Nucleus accumbens (tissue), 56 donors: ENCODE measurements around the gene TEX19.
A peak's percentile ranks its signal among the peaks of the same experiment; 100 is the strongest.

Experiments used
- DNase-seq, 56 donors: peaks; one replicate each; lab custom pipeline; 2025; lab: John Stamatoyannopoulos, UW

Gene TEX19

DNA sequence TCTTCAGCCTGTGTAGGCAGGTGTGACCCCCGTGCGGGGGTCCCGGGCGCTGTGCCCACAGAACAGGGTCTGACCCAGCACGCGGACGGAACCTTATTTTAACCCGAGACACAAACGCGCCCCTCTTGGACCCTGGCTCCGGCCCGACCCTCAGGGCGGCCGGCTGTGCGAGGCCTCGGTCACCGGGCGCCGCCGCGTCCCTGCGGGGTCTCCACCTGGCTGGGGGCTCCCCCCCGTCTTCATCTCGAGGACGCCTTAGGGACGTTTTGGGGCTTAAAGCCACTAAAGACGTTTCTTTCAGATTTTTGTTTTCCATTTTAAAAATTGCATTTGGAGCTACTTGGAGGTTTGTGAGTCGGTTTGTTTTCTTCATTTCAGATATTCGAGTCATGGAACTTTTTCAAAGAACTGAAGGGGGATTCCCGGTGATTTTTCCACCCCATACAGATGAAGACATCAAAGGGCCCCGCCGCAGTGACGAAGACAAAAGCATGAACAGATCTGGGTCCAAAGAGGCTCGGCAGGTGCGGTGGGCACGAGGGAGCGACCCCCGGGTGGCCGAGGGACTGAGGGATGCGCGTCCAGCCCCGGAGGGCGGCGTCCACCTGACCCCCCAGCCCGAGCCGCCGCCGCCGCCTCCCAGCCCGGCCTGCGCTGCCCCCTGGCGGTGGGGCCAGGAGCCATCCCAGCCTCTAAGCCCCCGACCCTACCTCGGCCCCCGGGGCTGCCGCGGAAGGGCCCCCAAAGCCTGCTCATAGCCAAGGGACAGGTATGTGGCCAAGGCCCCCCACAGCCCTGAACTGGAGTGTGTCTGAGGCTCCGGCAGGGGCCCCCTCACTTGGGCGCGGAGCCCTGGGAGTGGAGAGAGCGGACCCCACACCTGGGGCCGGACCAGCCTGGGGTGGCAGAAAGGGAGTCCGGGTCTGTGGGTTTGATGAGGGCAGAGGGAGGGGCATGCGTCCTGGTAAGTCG, 37.8 kb upstream of the TEX19 start:
- peak in 8 of 56 donors; percentile 4 to 42 (median 13) for DNase-seq

DNA sequence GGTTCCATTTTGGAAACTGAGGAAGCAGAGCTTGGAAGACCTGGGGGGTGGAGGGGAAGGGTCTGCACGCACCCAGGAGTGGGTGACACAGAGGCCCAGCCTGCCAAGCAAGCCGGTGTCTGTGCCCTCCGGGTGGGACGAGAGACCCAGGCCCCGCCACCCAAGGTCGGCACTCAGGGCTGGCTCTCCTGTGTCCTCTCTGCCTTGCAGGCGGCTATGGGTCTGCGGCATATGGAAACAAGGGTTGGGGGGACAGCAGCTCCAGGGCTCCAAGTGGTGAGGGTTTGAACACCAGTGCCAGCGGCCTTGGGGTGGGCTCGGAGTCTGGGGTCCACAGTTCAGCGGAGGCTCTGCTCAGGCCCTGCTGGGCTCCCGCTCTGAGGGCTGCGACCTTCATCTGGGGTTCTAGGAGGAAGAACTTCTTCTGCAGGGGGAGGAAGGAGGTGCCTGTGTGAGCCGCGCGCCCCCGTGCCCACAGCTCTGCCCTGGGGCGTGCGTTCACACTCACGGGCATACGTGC, 37.0 kb upstream of the TEX19 start:
- no peak for DNase-seq

DNA sequence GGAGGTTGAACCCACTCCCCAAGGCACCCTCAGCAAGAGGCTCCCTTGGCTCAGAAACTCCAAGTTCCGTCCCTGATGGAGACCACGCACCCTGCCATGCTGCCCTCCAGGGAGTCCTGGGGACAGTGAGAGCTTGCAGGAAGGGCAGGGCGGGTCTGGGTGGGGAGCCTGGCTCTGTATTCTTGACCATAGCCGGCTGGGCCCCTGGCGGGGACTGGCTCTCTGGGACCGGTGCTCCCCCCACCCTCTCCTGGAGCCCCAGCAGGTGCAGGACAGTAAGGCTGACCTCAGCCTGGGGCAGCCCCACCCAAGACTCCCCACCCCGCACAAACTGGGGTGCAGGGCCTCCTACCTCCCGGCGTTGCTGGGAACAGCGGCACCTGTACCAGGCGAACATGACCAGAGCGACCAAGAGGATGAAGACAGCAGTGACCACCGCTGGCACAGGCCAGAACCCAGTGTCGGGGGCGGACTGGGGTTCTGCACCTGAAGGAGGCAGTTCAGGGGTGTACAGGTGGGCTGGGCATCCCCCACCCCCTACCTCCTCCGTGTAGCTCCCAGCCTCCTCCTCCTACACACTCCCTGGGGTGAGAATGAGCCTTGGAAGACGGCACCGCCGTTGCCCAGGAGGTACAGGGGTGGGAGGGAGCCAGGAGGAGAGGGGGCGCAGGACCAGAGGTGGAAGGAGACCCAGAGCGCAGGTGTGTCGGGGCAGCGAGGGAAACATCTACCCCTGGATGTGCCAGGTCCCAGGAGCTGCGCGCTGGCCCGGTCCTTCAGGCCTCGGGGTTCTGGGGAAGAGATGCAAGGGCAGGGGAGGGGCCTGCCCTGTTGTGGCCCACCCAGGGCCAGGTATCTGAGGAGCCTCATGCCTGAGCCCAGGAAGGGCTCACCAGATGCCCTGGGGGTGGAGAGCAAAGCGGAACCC, 36.3 kb upstream of the TEX19 start:
- no peak for DNase-seq

DNA sequence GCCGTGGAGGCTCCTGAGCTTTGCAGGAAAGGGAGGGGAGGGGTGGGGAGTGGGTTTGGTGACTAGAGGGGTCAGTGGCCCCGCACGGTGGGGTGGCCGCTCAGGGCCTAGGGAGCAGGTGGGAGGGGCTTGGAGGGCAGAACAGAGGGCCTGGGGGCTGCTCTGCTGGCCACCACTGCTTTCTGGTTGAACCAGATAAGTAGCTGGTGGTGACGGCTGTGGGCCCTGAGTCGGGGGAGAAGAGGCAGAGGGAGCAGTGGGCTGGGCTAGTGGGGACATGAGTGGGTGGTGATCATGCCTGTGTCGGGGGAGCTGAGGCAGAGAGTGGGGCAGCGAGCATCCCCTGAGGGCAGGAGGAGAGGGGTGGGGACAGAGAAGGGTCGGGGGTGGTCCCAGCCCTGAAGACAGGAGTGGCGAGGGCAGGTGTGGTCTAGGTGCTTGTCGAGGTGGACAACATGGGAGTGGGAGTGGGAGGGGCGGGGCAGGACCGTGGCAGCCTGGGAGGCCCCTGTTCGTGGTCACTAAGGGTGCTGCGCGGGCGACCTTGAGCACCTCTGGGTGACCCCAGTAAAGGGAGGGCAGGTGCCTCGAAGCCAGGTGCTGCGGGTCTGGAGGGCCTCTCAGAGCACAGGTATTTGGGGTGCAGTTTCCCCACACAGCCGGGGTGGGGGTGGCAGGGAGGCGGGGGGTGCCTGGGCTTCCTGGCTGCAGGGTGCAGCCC, 35.4 kb upstream of the TEX19 start:
- DNase-seq: no peak

DNA sequence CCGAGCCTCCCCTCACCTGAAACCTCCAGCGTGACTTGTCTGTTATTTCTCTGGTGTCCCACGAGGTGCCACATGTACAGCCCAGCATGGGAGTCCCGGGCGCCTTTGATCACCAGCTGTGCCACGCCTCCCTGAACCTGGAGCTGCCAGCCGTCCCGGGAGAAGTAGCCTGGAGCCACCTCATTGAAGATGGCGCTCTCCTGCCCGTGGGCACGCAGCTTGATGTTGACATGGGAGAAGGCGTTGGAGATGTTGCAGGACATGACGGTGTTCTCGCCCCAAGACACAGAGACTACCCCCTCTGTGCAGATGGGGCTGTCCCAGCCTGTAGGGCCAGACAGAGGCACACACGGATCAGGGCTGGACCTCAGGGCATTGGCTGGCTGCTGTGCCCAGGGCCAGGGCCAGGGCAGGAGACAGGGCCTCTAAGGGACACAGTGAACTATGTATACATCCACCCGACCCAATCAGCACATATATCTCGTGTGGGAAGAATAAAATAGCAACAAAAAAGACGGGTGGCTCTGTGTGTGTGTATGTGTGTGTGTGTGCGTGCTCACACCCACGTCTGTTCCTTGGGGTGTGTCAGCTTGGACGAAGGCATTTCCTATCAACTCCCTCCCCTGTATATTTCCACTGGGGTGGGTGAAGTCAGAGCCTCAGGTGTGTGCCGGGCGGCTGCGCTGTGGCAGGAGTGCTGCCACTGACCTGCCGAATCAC, 34.3 kb upstream of the TEX19 start:
- DNase-seq: no peak

DNA sequence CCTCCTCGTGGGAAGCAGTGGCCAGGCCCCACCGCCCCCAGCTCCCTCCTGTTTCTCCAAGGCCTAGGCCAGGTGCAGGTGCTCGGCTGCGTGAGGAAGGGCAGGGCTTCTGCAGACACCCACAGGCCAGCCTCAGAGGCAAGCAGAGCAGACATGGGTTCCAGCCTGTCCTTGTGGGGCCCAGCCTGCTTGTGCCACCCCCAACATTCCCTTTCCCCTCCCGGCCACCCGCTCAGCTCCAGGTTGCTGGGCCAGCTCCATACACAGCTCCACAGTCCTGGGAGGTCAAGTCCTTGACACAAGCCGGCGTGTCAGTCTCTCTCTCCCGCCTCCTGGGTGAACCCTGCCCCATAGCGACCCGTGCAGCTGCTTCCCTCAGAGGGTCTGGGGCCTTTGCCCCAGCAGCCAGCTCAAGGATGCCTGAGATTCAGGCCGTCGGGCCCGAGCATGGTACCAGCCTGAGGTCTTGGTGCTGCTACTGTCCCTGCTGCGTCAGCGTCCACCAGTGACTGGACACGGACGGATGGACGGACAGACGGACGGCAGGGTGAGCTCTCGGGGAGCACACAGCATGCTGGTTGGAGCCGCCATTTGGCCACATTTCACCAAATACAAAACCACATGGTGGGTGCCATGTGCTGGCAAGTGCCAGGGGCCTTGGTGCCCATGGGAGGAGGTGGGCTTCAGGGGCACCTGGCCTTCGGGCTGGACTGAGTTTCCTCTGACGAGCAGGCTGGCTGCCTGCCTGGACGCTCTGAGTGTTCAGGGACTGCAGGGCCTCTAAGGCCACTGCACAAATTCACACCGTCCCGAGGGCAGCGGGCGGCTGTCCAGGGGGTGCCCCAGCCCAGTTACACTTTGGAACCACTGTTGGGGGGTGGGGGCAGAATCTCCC, 33.5 kb upstream of the TEX19 start:
- DNase-seq: no peak

DNA sequence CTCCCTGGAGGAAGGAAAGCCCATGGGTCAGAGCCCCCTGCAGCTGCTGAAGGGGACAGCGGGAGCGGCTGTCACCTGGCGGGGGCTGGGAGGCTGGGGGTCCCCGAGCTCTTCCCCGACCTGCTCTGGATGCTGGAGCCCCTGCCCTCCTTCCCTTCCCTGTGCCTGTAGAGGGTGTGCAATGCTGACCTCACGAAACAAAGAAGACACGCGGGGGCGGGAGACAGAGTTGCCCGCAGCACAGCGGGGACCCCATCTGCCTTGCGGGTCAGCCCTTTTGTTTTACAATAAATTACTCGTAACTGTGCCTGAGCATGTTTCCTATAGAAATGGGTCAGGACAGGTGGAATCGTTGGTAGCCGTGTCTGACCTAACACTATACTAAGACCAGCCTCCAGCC, 31.8 kb upstream of the TEX19 start:
- DNase-seq: no peak

DNA sequence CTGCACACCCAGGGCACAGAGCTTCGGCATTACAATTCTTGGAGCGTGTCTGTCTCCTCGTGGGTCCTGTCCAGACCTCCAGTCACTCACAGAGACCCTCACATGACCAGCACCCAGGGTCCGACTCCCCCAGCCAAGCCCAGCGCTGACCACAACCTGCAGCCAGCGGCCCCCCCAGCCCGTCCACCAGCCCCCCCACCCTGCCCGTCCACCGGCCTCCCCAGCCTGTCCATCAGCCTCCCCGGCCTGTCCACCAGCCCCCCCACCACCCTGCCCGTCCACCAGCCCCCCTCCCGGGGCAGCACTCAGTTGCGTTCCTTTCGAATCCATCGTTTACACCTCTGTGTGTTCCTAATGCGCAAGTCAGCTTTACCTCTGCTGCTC, 31.3 kb upstream of the TEX19 start:
- no peak for DNase-seq

DNA sequence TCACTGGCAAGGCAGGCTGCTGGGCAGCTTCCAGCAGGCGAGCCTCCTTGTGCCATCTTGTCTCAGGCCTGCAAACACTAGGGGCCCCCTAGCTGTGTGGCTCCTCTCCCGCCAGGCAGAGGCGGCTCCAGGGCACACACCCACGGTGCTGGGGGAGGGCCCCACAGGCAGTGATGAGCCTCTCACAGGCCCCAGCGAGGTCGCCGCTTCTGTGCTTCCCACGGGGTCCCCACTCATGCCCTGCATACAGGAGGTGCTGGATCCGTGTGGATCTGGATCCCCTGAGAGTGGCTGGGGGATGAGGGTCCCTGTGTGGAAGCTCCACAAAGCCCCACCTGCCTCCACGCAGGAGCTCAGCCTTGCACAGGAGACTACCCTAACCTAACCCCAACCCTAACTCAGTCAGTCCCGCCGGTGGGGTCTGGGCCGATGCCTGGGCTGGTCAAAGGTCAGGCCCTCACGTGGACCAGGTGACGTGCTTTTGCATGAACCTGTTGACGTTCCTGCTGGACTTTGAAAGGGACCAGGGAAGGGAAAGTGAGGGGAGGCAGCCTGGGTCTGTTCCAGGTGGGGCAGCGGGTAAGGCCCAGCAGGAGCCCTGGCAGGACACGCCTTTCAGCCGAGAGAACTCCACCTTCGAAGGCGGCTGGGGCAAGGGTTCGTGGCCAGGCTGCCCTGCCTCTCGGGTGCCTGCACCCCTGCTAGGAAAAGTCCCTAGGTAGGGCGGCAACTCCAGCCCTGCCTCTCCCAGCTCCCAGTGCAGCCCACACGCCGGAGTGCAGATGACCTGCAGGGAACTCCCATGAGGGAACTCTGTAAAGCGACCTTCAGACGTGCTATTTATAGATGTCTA, 30.7 kb upstream of the TEX19 start:
- no peak for DNase-seq

DNA sequence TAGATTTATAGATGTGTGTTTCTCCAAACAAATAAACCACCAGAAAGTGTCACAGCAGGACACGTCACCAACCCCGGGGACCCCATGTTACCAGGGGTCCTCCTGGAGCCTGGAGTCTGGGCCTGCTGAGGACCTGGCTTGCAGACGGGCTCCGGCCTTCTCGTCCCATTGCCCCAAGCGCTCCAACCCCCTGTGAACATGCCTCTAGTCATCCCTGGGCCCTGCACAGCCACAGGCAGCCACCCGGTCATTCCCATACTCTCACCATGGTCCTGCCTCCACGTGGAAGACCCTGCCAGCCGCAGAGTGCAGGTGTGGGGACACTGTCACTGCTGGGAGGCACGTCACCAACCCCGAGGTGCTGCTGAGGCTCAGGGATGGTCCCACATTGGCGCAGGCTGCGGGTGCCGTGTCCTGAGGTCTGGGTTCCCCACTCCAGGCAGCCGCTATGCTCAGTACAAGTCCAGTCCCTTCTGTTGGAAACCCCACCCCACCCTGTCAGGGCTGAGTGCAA, 30.0 kb upstream of the TEX19 start:
- no peak for DNase-seq

DNA sequence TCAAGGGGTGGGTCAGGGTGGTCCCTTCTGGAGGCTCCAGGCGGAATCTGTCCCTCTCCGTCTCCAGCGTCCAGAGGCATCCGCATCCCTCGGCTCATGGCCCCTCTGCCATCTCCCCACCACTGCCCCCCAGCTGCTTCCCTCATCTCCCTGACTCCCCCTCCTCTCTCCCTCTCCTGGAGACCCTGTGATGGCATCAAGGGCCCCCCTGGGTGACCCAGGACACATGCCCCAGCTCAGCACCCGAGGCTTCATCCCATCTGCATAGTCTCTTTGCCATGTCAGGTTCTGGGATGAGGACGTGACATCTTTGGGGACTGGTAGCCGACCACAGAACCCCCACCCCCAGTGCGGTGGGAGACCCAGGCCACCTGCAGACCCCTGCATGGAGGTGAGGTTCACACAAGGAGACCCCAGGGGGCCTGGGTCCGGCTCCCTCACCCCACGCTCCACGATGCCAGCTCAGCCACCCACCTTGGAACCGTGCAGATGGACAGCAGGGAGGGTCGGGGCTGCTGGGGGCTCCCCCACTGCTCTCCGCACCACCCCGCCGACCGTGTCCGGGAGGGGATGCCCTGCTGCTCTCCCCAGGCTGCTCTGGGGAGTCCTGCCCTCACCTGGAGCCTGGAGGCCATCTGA, 29.2 kb upstream of the TEX19 start:
- no peak for DNase-seq

DNA sequence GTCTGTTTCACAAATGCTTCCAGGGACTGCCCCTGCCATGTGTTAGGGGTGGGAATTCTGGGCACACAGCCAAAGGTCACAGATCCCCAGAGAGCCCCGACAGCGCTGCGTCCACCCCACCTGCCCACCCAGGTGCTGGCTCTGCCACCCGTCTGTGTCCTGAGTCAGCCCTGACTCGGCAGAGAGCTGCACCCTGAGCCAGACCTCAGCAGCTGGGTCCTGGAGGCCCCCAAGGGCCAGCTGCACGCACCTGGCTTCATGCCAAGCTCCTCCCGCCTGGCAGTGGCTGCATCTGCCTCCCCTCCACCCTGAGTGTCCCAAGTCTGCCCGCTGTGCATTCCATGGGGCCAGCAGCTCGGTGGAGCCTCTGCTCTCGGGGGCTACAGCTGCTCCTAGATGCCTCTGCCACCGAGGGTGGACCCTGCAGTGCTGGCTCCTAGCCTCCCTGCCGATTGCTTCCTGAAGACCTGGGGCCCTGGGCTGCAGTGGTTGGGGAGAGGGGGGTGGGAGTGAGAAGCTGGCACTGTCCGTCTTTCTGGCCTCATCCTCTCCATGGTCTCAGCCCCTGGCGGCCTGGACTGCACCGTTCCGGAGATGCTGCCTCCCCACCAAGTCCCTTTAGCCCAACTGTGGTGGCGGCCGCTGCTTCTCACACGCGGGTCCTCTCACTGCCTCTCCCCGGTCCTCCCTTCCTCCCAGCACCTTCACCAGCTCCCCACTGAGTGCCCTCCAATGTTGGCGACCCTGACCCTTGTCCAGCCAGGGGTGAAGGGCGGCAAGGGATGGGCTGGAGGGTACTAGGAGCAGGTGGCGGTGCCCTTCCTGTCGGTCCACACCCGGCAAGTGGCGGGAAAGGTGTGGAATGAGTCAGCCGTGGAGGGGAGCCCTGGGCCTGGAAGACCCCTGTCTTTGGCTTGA, 28.5 kb upstream of the TEX19 start:
- DNase-seq: peak in 10 of 56 donors; percentile 7 to 22 (median 14)

DNA sequence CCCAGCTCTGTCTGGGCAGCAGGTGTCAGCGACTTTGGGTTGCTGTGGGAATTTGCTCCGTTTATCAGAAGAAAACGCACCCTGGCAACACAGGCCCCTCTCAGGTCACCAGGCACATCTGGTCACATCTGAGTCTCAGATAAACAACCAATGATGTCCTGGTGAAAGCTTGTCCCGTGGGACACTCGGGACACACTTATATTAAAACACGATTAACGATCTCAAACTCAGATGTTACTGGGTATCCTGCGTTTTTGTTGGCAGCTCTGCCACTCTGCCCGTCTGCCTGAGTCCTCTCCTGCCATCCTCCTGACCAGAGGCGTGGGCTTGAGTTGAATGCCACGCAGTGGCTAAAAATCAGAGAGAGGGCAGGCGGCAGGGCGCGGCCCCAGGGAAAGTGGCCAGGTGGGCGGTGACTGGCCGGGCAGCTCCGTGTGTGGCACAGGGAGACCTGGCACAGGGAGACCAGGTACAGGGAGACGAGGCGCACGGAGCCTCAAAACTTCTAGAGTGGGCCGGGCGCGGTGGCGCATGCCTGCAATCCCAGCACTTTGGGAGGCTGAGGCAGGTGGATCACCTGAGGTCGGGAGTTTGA, 27.6 kb upstream of the TEX19 start:
- DNase-seq: no peak

DNA sequence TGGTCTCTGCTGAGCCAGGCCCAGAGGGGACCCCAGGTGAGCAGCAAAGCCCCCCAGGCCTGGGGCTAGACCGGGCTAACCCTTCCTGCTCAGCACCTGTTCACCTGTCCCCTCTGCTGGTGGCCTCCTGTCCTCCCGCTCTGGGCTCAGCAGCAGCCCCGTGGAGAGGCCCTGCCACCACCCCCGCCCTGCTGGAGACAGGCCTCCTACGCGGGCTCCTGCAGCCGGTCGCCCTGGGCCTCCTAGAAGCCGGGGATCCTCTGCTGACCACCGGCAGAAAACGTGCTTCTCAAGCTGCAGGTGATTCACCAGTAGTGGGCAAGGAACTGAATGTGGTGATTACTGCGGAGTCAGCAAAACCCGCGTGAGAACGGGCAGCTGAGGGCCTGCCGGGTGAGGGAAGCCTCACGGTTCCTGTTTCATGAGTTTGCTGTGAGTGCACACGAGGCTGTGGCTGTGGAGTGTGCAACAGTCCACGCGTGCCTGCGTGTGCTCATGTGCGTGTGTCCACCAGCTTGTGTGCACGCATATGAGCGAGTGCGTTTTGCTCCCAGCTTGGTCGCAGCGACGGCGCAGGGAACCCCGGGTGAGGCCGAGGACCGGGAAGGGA, 26.3 kb upstream of the TEX19 start:
- peak in 2 of 56 donors; percentile 4 to 18 for DNase-seq
